ENCODE results near the gene MED16. TPM values are rescaled to one million over a fixed set of nuclear protein-coding genes. Genes with fewer than 3 reads are reported as not detected.
A peak's percentile ranks its signal among the peaks of the same experiment; 100 is the strongest.

The MED16 gene
- total and polyA plus RNA-seq, 7 donors, result 30.7 to 66.5 (median 51.3) TPM

- Histone ChIP-seq H3K27ac (no peak overlapping the region), H3K4me3 (no peak overlapping the region), H3K9me3 (no peaks in the 10 kb centered on the region), H3K27me3 (ENCODE audit: insufficient read depth in 3 of 3, low read length in 2 of 3) (no peaks in the 10 kb centered on the region), H3K4me1 (no peaks in the 10 kb centered on the region), H3K36me3 (ENCODE audit: insufficient read depth in 1 of 2, low read depth in 1 of 2) (peaks cover 0 to 19% of the 10 kb centered on the region in 2 donors)
- intact Hi-C loops (cut with DNase I), result no loop called here
- ATAC-seq (no peak), DNase-seq (no peak)
- WGBS, 3 donors, result 83 to 95% (median 88%) methylated on average over 6 to 7 of the region's 7 CpGs
- no peak for TF ChIP-seq CTCF (IDR thresholded peaks at IDR 0.05)
Measured at GRCh38 chr19:902093-902370, 9.0 kb upstream of the MED16 start.

- no peak for TF ChIP-seq CTCF (IDR thresholded peaks at IDR 0.05)
- intact Hi-C loops (cut with DNase I), result no loop called here
- peaks cover 0 to 24% of the 10 kb centered on the region in 2 donors for H3K36me3 ChIP-seq (ENCODE audit: insufficient read depth in 1 of 2, low read depth in 1 of 2)
- H3K4me1 ChIP-seq, result no peaks in the 10 kb centered on the region
- 92 to 95% (median 93%) methylated on average over 26 to 27 of the region's 27 CpGs for WGBS, 3 donors
- H3K4me3 ChIP-seq, result no peak overlapping the region
- DNase-seq, result peak; percentile 15 to 47
- no peaks in the 10 kb centered on the region for H3K27me3 ChIP-seq (ENCODE audit: insufficient read depth in 3 of 3, low read length in 2 of 3)
- H3K9me3 ChIP-seq, result no peaks in the 10 kb centered on the region
- no peak overlapping the region for H3K27ac ChIP-seq
- no peak for ATAC-seq
Measured at GRCh38 chr19:901216-902092, 8.5 kb upstream of the MED16 start.

GRCh38 chr19:900302-901111 is 7.5 kb upstream of the MED16 start:
- Histone ChIP-seq H3K9me3 (no peaks in the 10 kb centered on the region), H3K4me1 (no peaks in the 10 kb centered on the region), H3K4me3 (no peak overlapping the region), H3K36me3 (ENCODE audit: insufficient read depth in 1 of 2, low read depth in 1 of 2) (peaks cover 0 to 24% of the 10 kb centered on the region in 2 donors), H3K27ac (no peak overlapping the region), H3K27me3 (ENCODE audit: insufficient read depth in 3 of 3, low read length in 2 of 3) (no peaks in the 10 kb centered on the region)
- intact Hi-C loops (cut with DNase I), result no loop called here
- ATAC-seq (peak in 3 of 4 donors; percentile 29 to 61 (median 42)), DNase-seq (peak; percentile 13 to 49)
- no peak for TF ChIP-seq CTCF (IDR thresholded peaks at IDR 0.05)
- WGBS, 3 donors, result 86 to 88% (median 86%) methylated on average over 29 to 30 of the region's 30 CpGs

GRCh38 chr19:900043-900301 is 7.0 kb upstream of the MED16 start:
- WGBS, 3 donors, result 92 to 94% (median 94%) methylated on average over 14 to 15 of the region's 15 CpGs
- intact Hi-C loops (cut with DNase I), result no loop called here
- Histone ChIP-seq H3K4me3 (no peak overlapping the region), H3K27ac (no peak overlapping the region), H3K27me3 (ENCODE audit: insufficient read depth in 3 of 3, low read length in 2 of 3) (no peaks in the 10 kb centered on the region), H3K9me3 (no peaks in the 10 kb centered on the region), H3K36me3 (ENCODE audit: insufficient read depth in 1 of 2, low read depth in 1 of 2) (peaks cover 0 to 24% of the 10 kb centered on the region in 2 donors), H3K4me1 (no peaks in the 10 kb centered on the region)
- ATAC-seq (peak in 1 of 4 donors; percentile 17), DNase-seq (peak in 1 of 2 donors; percentile 44)
- no peak for TF ChIP-seq CTCF (IDR thresholded peaks at IDR 0.05)
